MCF 10A (cell line): ENCODE measurements around the gene CHN1. TPM values are rescaled to one million over a fixed set of nuclear protein-coding genes. Genes with fewer than 3 reads are reported as not detected.

ENCODE experiments used
- Bru-seq: library from RNA; stranded (reverse); fragments of 400-500 nt; gene quantifications from one replicate; lab custom pipeline; 2021; lab: Mats Ljungman, UMichigan
- BruChase-seq, 2 experiments: library from RNA; stranded (reverse); fragments of 400-500 nt; gene quantifications; one replicate each; lab custom pipeline; 2021; lab: Mats Ljungman, UMichigan
- BruUV-seq: library from RNA; stranded (reverse); fragments of 400-500 nt; replicated peaks from 2 replicates; lab custom pipeline; 2021; lab: Mats Ljungman, UMichigan
- CTCF ChIA-PET: fragments of 300-600 bp; sonication (Branson Sonifier 250); formaldehyde crosslinking; extraction: SDS; loops from one replicate; lab custom pipeline; 2021; ENCODE audit warnings: antibody characterized with exemption, inconsistent platforms; lab: Yijun Ruan, JAX
- POLR2A ChIA-PET: fragments of 300-600, 350-650 bp; sonication (Branson Sonifier 250); formaldehyde crosslinking; extraction: SDS; loops from one replicate; lab custom pipeline; 2020; ENCODE audit warnings: antibody characterized with exemption, inconsistent platforms; lab: Yijun Ruan, JAX
- DNase-seq: peaks from one replicate; pipeline ENCODE4 v3.0.0-alpha.2; 2018; ENCODE audit not compliant: unreplicated experiment
- H3K27ac Mint-ChIP-seq: one replicate; pipeline ENCODE4 v1.8.0; 2022; ENCODE audit warnings: mild to moderate bottlenecking, low read depth, mixed read lengths; ENCODE audit not compliant: unreplicated experiment
- H3K27me3 Mint-ChIP-seq: one replicate; pipeline ENCODE4 v1.8.0; 2022; ENCODE audit warnings: mixed read lengths; ENCODE audit not compliant: insufficient read depth, unreplicated experiment
- H3K36me3 Mint-ChIP-seq: one replicate; pipeline ENCODE4 v1.8.0; 2022; ENCODE audit warnings: mild to moderate bottlenecking, moderate library complexity, mixed read lengths; ENCODE audit not compliant: insufficient read depth, unreplicated experiment
- H3K4me1 Mint-ChIP-seq: one replicate; pipeline ENCODE4 v1.8.0; 2022; ENCODE audit warnings: mixed read lengths; ENCODE audit not compliant: insufficient read depth, unreplicated experiment
- H3K4me3 Mint-ChIP-seq: one replicate; pipeline ENCODE4 v1.8.0; 2022; ENCODE audit warnings: mild to moderate bottlenecking, moderate library complexity, mixed read lengths; ENCODE audit not compliant: unreplicated experiment
- H3K9me3 Mint-ChIP-seq: one replicate; pipeline ENCODE4 v1.8.0; 2022; ENCODE audit warnings: mixed read lengths; ENCODE audit not compliant: unreplicated experiment
- intact Hi-C: fragments of 100-400 bp; cut with micrococcal nuclease; formaldehyde crosslinking; loops from 2 replicates; pipeline ENCODE4 v1.14.1; 2022
- long read RNA-seq: library from polyadenylated mRNA; stranded (forward); transcript quantifications from one replicate; pipeline ENCODE4 v2.0.0, GENCODE V29; 2022
- total RNA-seq: library from RNA; stranded (reverse); gene quantifications from 2 replicates; pipeline ENCODE4 v1.2.3, GENCODE V29; 2022
- TF ChIP-seq, protein P1 (sequence below): fragments of 200-600 bp; IDR thresholded peaks from one replicate; pipeline ENCODE4 v1.8.0; 2022; ENCODE audit warnings: antibody characterized with exemption, mild to moderate bottlenecking; ENCODE audit not compliant: unreplicated experiment

Gene CHN1, protein sequence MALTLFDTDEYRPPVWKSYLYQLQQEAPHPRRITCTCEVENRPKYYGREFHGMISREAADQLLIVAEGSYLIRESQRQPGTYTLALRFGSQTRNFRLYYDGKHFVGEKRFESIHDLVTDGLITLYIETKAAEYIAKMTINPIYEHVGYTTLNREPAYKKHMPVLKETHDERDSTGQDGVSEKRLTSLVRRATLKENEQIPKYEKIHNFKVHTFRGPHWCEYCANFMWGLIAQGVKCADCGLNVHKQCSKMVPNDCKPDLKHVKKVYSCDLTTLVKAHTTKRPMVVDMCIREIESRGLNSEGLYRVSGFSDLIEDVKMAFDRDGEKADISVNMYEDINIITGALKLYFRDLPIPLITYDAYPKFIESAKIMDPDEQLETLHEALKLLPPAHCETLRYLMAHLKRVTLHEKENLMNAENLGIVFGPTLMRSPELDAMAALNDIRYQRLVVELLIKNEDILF
- total RNA-seq (4.4 and 6.0 TPM in 2 replicates), Bru-seq, nascent RNA (percentile 53 among the genes with signal in this experiment), BruChase-seq, experiment 1, labeled RNA remaining after a 6-hour chase (percentile 36 among the genes with signal in this experiment), BruChase-seq, experiment 2, labeled RNA remaining after a 2-hour chase (percentile 46 among the genes with signal in this experiment)
- long read RNA-seq, transcript CHN1-201 (7 exons, 2,047 nt): major isoform, 5 of 16 reads
- long read RNA-seq, partial matches to known transcripts: 1 of 16 reads
- long read RNA-seq, other reads (novel, unspliced or antisense): 10 of 16 reads

DNA sequence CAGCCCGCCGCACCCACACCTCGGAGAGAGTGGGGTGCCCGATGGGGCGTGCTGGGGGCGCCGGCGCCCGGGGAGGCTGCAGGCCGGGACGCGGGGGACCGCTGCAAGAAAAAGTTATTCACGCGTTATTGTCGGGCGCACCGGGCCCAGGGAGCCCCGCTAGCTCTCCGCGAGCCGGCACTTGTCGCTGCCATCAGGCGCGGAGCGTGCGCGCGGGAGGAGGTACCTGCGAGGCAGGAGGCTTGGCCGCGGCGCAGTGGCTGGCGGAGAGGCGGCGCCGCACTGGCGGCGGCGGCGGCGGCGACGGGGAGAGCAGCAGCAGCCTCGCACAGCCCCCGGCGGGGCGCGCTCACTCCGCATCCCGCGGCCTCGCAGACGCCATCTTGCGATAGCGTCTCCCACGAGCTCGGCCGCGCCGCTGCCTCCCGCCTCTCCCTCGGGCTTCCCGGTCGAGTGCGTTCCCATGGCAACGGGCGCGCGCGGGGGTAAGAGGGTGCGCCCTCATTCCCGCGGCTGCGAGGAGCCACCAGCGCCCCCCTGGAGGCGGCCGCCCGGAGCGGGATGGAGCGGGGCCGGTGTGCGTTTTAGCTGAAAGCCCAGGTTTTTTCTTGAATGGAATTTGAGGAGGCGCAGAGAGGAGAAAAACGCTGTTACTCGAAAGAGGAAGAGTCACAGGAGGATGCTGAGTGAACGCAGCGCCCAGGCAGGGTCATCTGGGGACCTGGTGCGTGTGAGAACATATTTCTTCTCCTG is at the start of gene CHN1:
CHN1 (minus strand) TSS at position 402 of the 753 bp plus-strand sequence. CDS start 469 bp downstream, outside the sequence.
- Mint-ChIP-seq H3K36me3 (no peaks in the 10 kb centered on the region), H3K4me3 (peak within 1 kb of the TSS; percentile 73), H3K9me3 (no peaks in the 10 kb centered on the region), H3K27ac (no peak within 1 kb of the TSS), H3K4me1 (no peaks in the 10 kb centered on the region), H3K27me3 (peaks cover 27% of the 10 kb centered on the region)
- TF ChIP-seq, protein P1, sequence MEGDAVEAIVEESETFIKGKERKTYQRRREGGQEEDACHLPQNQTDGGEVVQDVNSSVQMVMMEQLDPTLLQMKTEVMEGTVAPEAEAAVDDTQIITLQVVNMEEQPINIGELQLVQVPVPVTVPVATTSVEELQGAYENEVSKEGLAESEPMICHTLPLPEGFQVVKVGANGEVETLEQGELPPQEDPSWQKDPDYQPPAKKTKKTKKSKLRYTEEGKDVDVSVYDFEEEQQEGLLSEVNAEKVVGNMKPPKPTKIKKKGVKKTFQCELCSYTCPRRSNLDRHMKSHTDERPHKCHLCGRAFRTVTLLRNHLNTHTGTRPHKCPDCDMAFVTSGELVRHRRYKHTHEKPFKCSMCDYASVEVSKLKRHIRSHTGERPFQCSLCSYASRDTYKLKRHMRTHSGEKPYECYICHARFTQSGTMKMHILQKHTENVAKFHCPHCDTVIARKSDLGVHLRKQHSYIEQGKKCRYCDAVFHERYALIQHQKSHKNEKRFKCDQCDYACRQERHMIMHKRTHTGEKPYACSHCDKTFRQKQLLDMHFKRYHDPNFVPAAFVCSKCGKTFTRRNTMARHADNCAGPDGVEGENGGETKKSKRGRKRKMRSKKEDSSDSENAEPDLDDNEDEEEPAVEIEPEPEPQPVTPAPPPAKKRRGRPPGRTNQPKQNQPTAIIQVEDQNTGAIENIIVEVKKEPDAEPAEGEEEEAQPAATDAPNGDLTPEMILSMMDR: no peak
- intact Hi-C loops: no loop called here
- CTCF ChIA-PET: interaction anchor here (0.6 to 2.5 kb wide), 7 partner anchors 8 to 306 kb away, joined by 3 to 6 read pairs (median 5); no protein-coding TSS in a partner anchor
- DNase-seq: peak; percentile 57
- POLR2A ChIA-PET: interaction anchor here (0.6 to 1.6 kb wide), 16 partner anchors 8 to 853 kb away, joined by 3 to 5 read pairs (median 3); partner anchors contain the start of gene ATP5MC3
- no TSS peak for BruUV-seq

DNA sequence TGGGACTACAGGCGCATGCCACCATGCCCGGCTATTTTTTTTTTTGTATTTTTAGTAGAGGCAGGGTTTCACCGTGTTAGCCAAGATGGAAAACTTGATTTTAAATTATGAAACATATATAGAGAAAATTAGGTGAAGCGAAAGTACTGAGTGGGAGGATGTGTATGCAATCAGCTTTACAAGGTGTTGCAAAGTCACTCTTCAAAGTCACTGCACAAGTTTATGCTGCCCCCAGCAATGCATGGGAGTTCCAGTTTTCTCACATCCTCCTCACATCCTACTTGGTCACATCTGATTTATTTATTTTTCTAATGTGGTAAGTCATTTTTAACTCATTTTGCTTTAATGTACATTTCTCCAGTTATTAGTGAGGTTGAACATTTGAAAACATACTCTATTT is 49.2 kb upstream of the CHN1 start:
- Mint-ChIP-seq H3K4me3 (no peak overlapping the region), H3K4me1 (no peaks in the 10 kb centered on the region), H3K27ac (no peak overlapping the region), H3K36me3 (no peaks in the 10 kb centered on the region), H3K9me3 (no peaks in the 10 kb centered on the region), H3K27me3 (no peaks in the 10 kb centered on the region)
- CTCF ChIA-PET: interaction anchor here (0.7 to 0.9 kb wide), 2 partner anchors 9 to 357 kb away, joined by 3 to 5 read pairs; no protein-coding TSS in a partner anchor
- TF ChIP-seq, protein P1: no peak
- BruUV-seq: no TSS peak
- intact Hi-C loops: no loop called here
- POLR2A ChIA-PET: no interaction called here
- no peak for DNase-seq

GRCh38 chr2:175049661-175050060 is 44.5 kb upstream of the CHN1 start:
- Mint-ChIP-seq H3K4me1 (no peaks in the 10 kb centered on the region), H3K9me3 (peaks cover 7% of the 10 kb centered on the region), H3K36me3 (no peaks in the 10 kb centered on the region), H3K27ac (no peak overlapping the region), H3K27me3 (no peaks in the 10 kb centered on the region), H3K4me3 (no peak overlapping the region)
- DNase-seq: no peak
- intact Hi-C loops: no loop called here
- CTCF ChIA-PET: interaction anchor here (0.6 to 1.4 kb wide), 2 partner anchors 61 to 271 kb away, joined by 3 to 4 read pairs; no protein-coding TSS in a partner anchor
- TF ChIP-seq, protein P1: no peak
- POLR2A ChIA-PET: interaction anchor here (1.2 kb wide), 1 partner anchor 9 kb away, joined by 3 read pairs; no protein-coding TSS in a partner anchor
- no TSS peak for BruUV-seq
